Posterior vena cava (tissue), 2 donors: ENCODE measurements around the gene LAMA3. TPM values are rescaled to one million over a fixed set of nuclear protein-coding genes. Genes with fewer than 3 reads are reported as not detected.

ENCODE experiments used
- DNase-seq: peaks from one replicate; pipeline ENCODE4 v3.0.0-alpha.2; 2020; ENCODE audit warnings: low spot score
- intact Hi-C, 2 donors: fragments of 100-400 bp; cut with DNase I; formaldehyde crosslinking; loops; one replicate each; pipeline versions ENCODE4 v1.14.1 to v1.14.2; 2022 to 2023
- total RNA-seq, 2 donors: library from RNA; stranded (reverse); fragmentation: NEBNext Ultra II Directional; extraction: Animal tissue kit (Norgen Biotek cat#: 25700); gene quantifications; one replicate each; pipeline ENCODE4 v1.2.1, GENCODE V29; 2021
- donor health status: DM: yes; HTN: yes; CAD: no.
- donor health status: DM: yes; HTN: yes; CAD: no.

Gene LAMA3
- total RNA-seq, 2 donors from 2014 or later, result 38.6 to 48.4 TPM

- DNase-seq, result no peak
- intact Hi-C loops, result no loop called here
Observed at GRCh38 chr18:23853448-23854195, 164.4 kb downstream of the LAMA3 start.

GRCh38 chr18:23855721-23856120, 166.5 kb downstream of the LAMA3 start:
- no peak for DNase-seq
- intact Hi-C loops, result no loop called here

- no peak for DNase-seq
- intact Hi-C loops, result no loop called here
Observed at GRCh38 chr18:23856466-23857163, 167.4 kb downstream of the LAMA3 start.

- DNase-seq, result no peak
- intact Hi-C loops, result no loop called here
Observed at GRCh38 chr18:23857164-23857552, 167.9 kb downstream of the LAMA3 start.

- no peak for DNase-seq
- intact Hi-C loops, result no loop called here
Observed at GRCh38 chr18:23857756-23858155, 168.5 kb downstream of the LAMA3 start.

- intact Hi-C loops, result no loop called here
- DNase-seq, result no peak
Observed at GRCh38 chr18:23859466-23860336, 170.4 kb downstream of the LAMA3 start.

GRCh38 chr18:23861326-23861725, 172.1 kb downstream of the LAMA3 start:
- no peak for DNase-seq
- intact Hi-C loops, result no loop called here

GRCh38 chr18:23861805-23862470, 172.7 kb downstream of the LAMA3 start:
- intact Hi-C loops, result no loop called here
- DNase-seq, result no peak

- DNase-seq, result no peak
- intact Hi-C loops, result no loop called here
Observed at GRCh38 chr18:23864624-23865023, 175.4 kb downstream of the LAMA3 start.

- DNase-seq, result no peak
- intact Hi-C loops, result no loop called here
Observed at GRCh38 chr18:23867006-23867405, 177.8 kb downstream of the LAMA3 start.

GRCh38 chr18:23868136-23868785, 179.0 kb downstream of the LAMA3 start:
- DNase-seq, result no peak
- intact Hi-C loops, result no loop called here

GRCh38 chr18:23870676-23871380, 181.6 kb downstream of the LAMA3 start:
- no peak for DNase-seq
- intact Hi-C loops, result no loop called here

GRCh38 chr18:23871410-23871809, 182.2 kb downstream of the LAMA3 start:
- intact Hi-C loops, result no loop called here
- no peak for DNase-seq

- intact Hi-C loops, result no loop called here
- DNase-seq, result no peak
Observed at GRCh38 chr18:23872701-23873550, 183.7 kb downstream of the LAMA3 start.

GRCh38 chr18:23875966-23876895, 187.0 kb downstream of the LAMA3 start:
- DNase-seq, result no peak
- intact Hi-C loops, result no loop called here

- no peak for DNase-seq
- intact Hi-C loops, result no loop called here
Observed at GRCh38 chr18:23876921-23877320, 187.7 kb downstream of the LAMA3 start.

GRCh38 chr18:23877371-23877770, 188.1 kb downstream of the LAMA3 start:
- no peak for DNase-seq
- intact Hi-C loops, result no loop called here
